GM19025 (cell line): Measurements from ENCODE around the gene ABCA1.

Experiments used
- ATAC-seq: cut with Tn5 transposase; IDR thresholded peaks from one replicate; pipeline ENCODE4 v1.9.1; 2021; ENCODE audit warnings: mild to moderate bottlenecking, low read depth, moderate library complexity; ENCODE audit not compliant: unreplicated experiment

ABCA1 gene

DNA sequence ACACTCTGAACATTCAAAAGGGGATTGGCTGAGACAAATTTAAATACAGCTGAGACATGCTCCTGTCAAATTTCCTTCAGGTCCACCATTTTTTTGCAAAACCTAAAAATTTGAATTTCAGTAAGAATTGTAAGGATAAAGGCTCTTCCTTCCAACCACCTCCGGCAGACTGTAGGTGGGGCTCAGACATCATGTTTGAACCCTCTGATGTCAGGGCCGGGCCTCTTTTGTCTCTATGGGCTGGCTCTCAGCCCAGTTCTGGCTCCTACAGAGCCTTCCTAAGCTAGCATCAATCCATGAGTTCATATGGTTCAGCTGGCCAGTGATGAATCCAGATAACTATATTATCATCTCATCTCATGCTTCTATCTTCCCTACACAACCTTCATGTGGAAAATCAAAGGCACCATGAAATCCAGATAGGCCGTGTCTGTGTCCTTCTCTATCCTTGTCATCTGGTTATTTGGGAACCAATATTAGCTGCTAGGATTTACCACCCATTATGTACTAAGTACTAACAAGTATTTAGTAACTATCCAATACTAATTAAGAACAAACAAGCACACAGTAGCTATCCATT, 119.8 kb downstream of the ABCA1 start:
- no peak for ATAC-seq

DNA sequence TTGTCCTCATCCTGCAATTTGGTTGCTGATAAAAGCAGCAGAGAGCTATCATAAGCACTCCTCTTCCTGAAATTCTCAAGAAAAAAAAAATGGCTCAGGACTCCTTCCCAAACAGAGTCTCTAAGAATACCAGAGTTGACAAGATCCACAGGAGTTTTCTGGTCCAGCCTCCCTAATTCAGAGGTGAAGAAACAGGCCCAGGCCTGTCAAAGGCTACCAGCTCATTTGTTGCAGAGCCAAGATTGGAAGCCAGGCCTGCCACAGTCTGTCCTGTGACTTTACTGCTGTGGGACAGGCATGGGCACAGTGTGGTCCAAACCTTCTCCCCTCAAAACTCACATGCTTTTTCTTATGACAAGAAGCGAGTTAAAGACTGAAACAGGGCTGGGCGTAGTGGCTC, 122.5 kb downstream of the ABCA1 start:
- no peak for ATAC-seq

DNA sequence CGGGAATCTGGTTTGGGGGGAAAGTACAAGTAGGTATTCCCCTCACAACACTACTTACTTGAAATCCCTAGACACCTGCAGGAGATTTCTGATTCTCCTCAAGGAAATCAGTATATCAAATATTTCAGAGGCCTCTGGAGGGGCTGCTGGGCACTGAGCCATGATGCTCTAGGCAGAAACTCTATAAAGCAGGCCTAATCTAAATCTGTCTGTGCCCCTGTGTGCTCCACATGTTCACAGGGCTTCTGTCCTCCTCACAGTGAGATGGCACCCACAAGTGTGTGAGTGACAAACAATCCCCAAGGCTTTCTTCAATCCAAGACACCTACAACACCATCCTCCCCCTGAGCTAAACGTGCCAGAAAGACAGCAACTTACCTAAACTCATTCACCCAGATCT, 125.0 kb downstream of the ABCA1 start:
- no peak for ATAC-seq

DNA sequence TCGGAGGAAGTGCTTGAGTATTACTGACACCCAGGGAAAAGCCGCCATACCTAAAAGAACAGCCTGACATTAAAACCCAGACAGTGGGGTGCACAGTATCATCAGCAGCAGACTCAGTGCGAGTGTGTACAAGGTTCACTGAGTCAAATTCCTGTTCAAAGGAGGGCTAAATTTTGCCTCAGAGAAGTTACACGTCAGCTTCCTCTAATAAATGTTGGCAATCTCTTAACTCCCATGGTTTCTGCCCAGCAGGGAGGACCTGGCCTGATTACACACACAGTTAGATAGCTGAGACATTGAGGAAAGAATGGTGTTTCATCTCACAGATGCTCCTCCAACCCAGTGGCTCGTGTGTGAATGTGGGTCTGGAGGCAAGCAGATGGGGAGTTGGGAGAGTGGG, 125.8 kb downstream of the ABCA1 start:
- no peak for ATAC-seq

DNA sequence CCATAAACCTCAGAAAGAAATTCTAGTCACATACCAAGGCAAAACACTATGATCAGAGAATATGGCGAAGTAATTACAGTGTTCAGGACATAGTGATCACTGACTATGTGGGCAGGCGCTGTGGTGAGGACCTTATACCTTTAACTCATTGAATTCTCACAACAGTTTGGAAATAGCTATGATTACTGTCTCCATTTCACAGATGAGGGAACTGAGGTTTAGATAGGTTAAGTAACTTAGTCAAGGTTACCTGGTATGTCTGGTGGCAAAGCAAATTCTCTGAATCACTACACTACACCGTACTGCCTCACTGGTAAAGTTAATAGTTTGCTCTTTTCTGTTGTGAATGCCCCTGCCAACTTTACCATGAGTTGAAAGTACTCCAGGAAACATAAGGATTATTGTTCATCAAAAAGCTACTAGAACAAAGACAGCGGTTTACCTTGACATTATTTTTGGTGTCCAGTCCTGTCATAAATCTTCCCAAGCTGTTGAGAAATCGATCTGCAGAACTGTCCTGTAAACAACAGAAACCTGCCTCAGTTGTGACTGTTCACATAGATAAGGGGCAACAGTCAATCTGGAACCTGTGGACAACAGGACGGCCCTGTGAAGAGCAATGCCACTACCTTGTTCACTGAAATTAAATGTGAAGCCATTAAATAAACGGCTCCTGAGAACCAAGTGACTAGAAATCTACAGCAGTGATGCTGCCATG, 127.7 kb downstream of the ABCA1 start:
- no peak for ATAC-seq

DNA sequence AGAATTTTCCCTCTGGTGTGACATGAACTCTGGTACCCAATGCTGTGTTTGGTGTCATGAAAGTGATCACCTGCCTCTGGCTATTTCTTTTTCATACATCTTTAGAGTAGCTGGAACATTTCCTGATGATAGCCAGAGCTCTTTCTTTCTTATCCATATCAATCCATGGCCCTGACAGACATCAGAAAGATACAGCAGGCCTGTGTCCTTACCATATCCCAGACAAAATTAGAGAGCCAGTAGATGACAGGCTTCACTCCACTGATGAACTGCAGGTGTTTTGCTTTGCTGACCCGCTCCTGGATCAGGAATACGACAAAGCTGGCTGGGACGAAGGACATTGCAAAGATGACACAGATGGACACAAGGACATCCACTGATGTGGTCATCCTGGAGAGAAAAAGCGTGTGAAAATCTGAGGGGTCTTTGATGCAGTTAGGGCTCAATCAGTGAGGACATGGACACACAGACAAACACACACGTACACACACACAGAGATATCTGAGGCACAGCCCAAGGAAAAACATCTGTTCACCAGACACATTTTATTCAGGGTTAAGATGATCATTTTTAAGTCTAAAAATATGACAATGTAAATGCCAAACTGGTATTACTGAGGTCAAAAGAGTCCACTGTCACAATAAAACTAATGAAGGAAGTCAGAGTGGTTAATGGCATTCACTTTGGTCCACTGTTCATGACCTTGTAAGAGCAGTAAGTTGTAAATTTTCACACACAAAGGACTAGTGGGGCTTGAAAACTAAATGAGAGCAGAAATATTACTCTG, 129.6 kb downstream of the ABCA1 start:
- ATAC-seq = no peak

DNA sequence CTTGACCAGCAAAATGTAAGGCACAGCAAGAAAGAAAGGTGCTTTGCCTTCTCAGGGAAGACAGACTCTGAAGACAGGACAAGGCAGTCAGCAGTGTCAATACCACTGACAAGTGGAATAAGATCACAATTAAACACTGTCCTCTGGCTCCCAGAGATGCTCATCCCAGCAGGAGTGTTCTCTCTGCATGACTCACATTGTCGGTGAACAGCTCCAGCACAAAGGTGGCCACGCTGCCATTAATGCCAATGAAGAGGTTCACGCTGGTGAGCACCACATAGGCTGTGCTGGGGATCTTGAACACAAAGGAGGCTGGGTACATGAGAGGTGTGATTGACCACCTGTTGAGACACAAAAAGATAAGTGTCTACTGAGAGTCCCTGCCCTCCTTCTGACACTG, 132.1 kb downstream of the ABCA1 start:
- no peak for ATAC-seq

DNA sequence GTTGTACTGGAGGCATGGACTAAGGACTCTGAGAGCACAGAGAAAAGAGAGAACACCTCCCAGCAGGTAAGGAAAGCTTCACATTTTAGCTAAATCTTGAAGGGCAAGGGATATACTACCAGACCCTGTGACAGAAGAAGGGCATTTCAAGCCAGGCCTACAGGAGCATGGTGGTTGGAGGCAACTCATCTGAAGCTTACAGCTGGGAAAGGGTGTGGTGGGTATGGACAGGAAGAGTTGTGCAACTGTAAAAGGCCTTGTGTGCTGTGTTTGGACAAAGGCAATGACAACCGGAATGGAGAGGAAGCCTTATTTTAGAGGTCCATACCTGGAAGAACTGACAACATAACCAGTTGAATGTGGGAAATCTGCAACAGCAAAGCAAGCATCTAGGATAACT, 132.9 kb downstream of the ABCA1 start:
- ATAC-seq = no peak

DNA sequence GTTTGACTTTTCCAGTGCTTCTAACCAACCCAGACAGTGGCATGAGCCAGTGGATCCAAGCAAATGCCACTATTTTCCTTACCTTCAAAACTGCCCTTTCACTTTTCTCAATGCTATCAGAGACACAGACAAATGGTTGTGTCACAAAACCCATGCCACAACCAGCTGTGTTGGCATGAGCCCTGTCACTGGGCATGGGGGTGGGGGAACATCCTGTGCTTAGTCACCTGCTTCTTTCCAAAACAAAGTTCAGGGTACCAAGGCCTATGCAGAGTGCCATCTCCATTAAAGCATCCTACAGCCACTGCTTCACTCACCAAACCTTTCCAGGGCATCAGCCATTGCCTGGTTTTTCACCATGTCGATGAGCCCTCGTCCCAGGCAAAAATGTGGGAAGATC, 133.9 kb downstream of the ABCA1 start:
- no peak for ATAC-seq

DNA sequence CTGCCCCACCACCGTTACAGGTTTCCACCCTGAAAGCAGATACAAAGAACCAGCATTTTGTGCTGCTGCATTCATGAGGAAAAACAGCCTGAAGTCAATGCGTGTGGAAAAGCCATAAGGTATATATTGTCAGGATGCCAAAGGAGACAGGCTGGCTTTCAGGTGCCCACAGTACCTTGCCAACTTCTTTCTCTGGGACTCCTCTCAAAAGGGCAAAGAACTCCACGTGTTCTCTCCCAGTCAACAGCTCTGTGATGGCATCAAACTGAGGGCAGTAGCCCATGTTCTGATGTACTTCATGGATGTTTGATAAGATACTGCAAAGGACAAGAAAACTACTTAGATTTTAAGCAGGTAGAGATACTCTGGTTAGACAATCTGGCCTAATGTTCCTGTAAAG, 139.7 kb downstream of the ABCA1 start:
- ATAC-seq = no peak

DNA sequence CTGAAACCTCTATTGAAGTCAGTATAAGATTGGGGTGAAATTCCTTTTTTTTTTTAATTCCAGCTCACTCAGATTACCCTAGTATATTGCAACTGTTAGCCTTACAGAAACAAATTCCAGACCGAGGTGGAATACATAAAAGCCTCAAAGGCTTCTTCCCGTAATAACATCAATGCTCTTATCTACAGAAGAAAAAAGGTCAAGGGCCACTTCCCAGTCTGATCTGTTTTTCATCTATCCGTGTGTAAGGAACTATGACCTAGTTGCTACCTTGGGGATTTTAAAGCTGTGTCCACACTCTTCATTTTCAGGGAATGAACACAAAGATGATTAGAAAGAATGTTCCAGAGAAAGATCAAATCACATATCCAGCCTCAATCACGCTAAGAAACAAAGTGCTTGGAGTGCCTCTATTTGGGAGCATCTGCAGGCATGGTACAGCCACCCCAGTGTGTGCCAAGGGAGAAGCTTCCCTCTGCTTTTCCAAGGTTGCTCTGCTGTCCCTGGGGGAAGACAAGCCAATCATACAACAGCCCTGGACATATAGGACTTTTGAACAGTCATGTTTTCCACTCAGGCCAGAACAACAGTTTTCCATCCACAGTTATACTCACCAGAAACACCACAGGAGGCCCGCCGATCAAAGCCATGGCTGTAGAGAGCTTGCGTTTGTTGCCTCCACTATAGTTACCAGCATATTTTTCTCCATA, 140.5 kb downstream of the ABCA1 start:
- no peak for ATAC-seq

DNA sequence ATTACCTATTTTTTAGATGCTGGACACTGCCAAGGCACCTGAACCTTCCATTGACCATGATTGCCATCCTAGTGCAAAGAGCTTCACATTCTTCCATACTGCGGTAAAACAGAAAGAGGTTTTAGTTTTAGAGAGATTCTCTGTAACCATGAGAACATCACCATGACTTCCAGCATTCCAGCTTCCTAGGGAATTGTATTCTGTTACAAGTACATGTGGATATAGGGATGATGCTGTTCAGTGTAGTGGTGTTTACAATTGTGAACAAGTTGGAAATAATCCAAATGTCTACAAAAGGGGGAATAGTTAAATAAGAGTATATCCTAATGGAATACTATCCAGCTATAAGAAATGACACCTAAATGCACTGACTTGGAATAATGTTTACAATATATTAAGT, 141.7 kb downstream of the ABCA1 start:
- ATAC-seq = no peak

DNA sequence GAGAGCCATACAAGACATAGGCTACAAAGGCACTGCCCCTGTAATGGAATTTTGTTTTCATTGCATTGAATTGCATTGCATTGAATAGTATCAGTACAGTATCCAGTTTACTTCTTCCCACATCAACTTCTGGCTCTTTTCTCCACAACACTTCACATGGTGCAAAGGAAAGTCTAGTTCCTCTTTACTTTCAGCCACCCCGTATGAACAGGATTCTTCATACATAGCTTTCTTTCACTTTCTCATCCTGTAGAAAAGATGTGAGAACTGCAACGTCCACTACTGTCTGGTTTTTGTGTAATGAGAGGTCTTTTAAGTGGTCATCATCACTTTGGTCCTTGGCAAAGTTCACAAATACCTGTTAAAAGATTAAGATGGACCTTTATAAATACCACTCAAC, 143.9 kb downstream of the ABCA1 start:
- peak; percentile 91 for ATAC-seq

DNA sequence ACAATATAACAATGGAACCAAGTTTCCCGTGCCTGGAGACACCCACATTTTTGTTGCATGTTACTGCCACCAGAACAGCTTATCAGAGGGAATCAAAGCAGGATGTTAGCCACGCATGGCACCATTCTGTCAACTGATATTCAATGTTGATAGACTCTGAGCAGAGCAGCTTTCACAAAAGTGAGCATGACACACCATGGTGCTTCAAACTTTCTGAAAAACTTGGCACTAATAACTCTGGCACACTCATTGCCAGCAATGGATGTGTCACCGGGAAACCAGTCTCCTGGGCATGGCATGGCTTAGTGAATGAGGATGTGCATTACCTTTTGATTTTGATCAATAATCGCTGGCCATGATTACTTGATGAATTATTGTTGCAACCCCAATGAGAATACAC, 144.4 kb downstream of the ABCA1 start:
- ATAC-seq = no peak

DNA sequence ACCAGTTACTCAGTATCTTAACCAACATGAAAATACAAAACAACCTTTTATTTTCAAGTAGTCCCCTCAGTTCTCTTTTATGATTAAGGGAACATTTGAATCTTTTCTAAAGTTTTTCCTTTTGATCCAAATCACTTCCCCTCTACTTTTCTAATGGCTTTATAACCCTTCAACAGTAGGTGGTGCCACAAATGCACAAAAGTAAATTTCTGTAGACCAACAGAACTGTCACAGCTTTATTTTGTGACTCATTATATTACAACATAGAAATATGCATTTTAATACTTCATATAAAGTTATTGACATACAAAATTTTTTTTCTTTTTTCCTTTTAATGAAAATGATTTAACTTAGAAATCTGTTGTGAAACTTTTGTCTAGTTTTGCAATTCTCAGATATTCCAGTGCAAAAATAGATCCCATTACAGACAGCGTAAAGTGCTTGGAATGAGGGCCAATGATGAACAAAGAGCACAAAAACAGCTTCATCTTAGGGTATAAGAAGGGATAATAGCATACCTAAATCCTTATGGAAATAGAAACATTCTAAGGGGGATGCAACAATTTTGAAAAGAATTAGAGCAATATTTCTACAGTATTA, 147.1 kb downstream of the ABCA1 start:
- ATAC-seq = no peak

DNA sequence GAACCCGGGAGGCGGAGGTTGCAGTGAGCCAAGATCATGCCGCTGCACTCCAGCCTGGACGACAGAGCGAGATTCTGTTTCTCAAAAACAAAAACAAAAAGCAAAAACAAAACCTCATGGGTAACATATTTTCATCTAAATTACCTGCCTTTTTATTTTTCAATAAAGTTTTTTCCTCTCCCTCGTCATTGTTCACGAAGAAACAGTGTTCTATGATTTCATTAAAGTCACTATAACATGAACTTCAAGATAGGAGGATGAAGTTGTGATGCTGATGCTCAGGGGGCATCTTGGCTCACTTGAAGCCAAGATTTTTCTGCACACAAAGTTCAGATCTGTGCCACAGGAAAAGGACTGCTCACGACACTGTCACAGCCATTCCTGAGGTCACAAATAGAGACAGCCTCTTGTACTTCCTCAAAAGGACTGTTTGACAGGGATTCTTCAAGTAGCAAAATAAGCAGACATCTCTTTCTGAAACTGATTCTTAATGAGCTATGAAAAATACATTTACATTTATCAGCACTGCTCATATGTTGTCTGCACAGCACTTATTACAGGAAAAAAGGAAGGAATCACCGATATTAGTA, 147.9 kb downstream of the ABCA1 start:
- ATAC-seq = no peak

DNA sequence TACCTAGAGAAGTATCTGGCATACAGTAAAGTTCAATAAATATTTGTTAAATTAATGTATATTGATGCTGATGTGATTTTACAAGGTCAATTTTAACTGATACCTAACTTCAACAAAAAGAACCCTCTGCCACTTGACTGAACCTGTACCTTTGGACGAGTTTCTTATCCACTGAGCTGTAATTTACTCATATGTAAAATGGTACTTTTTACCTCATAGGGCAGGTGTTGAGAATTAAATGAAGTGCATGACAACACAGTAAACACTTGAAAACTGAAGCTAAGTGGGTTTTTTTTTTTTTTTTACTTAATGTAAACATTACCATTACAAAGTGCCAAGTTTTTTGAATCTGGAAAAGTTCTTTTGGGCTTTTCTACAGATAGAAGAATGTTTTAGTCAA, 148.6 kb downstream of the ABCA1 start:
- ATAC-seq = no peak

DNA sequence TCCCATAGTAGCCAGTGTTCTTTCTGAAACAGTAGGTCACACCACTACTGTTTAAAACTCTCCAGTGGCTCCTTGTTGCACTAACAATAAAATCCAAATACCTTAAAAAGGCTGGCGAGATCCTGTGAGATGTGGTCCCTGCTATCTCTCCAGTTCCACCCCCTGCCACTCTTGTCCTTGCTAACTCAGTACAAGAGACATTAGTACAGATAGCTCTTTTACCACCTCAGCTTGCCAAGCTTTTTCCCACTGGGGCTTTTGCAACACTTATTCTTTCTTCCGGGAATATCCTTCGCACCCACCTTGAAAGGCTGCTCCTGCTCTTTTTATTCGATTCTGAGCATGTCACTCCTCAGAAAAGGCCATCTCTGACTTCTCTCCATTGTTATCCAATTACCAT, 149.2 kb downstream of the ABCA1 start:
- ATAC-seq = no peak

DNA sequence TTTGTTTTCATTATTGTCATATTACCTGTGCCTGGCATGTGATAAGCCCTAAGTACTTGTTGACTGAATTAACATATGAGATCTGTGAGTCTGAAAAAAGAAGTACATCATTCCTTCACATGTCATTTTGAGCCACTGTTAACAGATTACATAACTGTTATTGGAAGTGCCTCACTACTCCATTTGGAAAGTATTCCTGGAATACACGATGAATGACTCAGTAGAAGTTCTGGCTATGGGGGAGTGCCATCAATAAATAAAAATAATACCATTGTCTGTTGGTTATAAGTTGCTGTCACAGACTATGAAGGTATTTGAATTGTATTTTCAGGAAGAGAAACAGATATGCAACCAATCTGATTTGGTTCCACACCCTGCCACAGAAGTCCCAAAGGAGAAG, 151.2 kb downstream of the ABCA1 start:
- no peak for ATAC-seq

DNA sequence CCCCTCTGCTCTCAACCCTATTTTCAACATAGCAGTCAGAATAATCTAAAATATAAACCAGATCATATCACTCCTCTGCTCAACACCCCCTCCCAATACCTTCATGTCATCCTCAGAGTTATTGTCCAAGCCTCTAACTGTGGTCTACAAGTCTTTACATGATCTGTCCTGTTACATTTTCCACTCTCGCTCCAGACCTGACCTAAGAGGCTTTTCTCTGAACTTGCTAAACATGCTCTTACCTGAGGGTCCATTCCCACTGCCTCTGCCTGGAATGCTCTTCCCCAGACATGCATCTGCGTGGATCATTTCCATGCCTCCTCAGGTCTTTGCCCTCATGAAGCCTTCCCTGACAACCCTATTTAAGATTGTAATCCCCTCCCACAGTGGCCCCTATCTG, 152.0 kb downstream of the ABCA1 start:
- no peak for ATAC-seq

DNA sequence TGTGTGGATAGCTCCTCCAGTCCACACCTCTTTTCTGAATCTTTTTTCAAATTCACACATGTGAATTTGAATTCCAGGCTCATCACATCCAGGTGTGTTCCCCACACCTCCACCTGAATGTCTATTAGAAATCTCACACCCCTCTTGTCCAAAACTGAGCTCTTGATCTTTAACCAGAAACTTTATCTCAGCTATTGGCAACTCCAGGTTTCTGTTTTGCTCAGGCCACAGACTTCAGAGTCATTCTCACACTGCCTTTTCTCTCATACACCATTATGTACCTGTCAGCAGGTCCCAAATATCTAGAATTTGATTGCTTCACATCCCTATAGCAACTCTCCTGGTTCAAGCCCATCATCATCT, 152.4 kb downstream of the ABCA1 start:
- peak; percentile 57 for ATAC-seq
